Measurements from ENCODE around the gene RTL10. TPM values are rescaled to one million over a fixed set of nuclear protein-coding genes. Genes with fewer than 3 reads are reported as not detected.
"Not testable (repeated sequence)": the region's sequence is repeated elsewhere in the genome, so short reads cannot be mapped to it uniquely, and the experiment has no call there.

Gene RTL10
- total RNA-seq, 1 experiment from 2014 or later, result 24.4 TPM

DNA sequence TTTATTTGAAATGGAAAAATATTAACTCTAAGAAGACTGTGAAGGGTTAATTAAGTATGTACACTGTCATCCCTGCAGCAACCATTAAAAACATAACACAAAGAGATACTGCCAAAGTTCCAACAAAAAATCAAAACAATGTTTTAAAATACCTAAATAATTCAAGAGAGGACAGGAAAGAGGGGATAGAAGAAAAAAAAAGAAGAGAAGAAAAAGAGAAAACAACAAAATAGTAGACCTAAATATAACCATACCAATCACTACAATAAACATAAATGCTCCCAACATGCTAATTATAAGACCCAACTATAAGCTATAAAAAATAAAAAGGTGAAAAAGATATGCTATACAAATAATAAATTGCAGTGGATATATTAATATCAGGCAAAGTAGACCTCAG lies 20.1 kb downstream of the RTL10 start:
- H3K4me2 ChIP-seq (ENCODE audit: insufficient read depth, insufficient read length, low read length), result no peak overlapping the region
- no peak overlapping the region for H2AFZ ChIP-seq (ENCODE audit: low read length)
- H4K20me1 ChIP-seq (ENCODE audit: control insufficient read depth, insufficient read depth, insufficient read length), result no peaks in the 10 kb centered on the region
- Mint-ChIP-seq H3K4me1 (no peaks in the 10 kb centered on the region), H3K9me3 (no peaks in the 10 kb centered on the region), H3K27me3 (ENCODE audit: low read depth) (no peaks in the 10 kb centered on the region), H3K4me3 (no peak overlapping the region), H3K27ac (no peak overlapping the region), H3K36me3 (ENCODE audit: insufficient read depth in 1 of 3, low read depth in 3 of 3) (no peaks in the 10 kb centered on the region)
- H3K9me3 ChIP-seq (ENCODE audit: control insufficient read depth, low read depth, low read length), result no peaks in the 10 kb centered on the region
- H4K5ac ChIP-seq (ENCODE audit: insufficient read length, low read depth, low read length), result no peak overlapping the region
- H4K8ac ChIP-seq (replicated peaks; ENCODE audit: insufficient read length, low read depth, low read length), result no peak overlapping the region
- H3K27me3 ChIP-seq (ENCODE audit: insufficient read depth, low read length), result no peaks in the 10 kb centered on the region
- no peaks in the 10 kb centered on the region for H3K79me1 ChIP-seq (ENCODE audit: insufficient read depth, low read depth, low read length, poor library complexity, severe bottlenecking)
- no peak overlapping the region for H3K27ac ChIP-seq (ENCODE audit: insufficient read length, low read depth, low read length)
- no peak for DNase-seq
- H3T11ph ChIP-seq (ENCODE audit: low read length), result no peak overlapping the region
- no peak overlapping the region for H3K56ac ChIP-seq (ENCODE audit: insufficient read length, low read depth, low read length)
- no peaks in the 10 kb centered on the region for H3K23me2 ChIP-seq (ENCODE audit: insufficient read length, low read depth, low read length, poor library complexity, severe bottlenecking)
- no peaks in the 10 kb centered on the region for H3K4me1 ChIP-seq (ENCODE audit: insufficient read depth, low read length)
- no peak overlapping the region for H2BK20ac ChIP-seq (ENCODE audit: low read depth, low read length, poor library complexity, severe bottlenecking)
- TF ChIP-seq CTCF (conservative IDR thresholded peaks at IDR 0.05), result no peak
- H3K9ac ChIP-seq (ENCODE audit: extremely low read depth, insufficient read length, low read length), result no peak overlapping the region
- no peak overlapping the region for H3K14ac ChIP-seq (ENCODE audit: insufficient read depth, low read length)
- H2BK15ac ChIP-seq (ENCODE audit: low read depth, low read length), result no peak overlapping the region
- no peak overlapping the region for H2AK5ac ChIP-seq (ENCODE audit: insufficient read length, low read length)
- H4K91ac ChIP-seq (ENCODE audit: insufficient read length, low read depth, low read length), result no peak overlapping the region
- no peak overlapping the region for H2BK12ac ChIP-seq (ENCODE audit: insufficient read length, low read depth, low read length)
- H3K18ac ChIP-seq (ENCODE audit: insufficient read length, low read depth, low read length), result no peak overlapping the region
- H3K23ac ChIP-seq (ENCODE audit: insufficient read length, low read depth, low read length), result no peak overlapping the region
- H3K4ac ChIP-seq (ENCODE audit: low read depth, low read length), result no peak overlapping the region
- H2BK5ac ChIP-seq (ENCODE audit: insufficient read length, low read length), result no peak overlapping the region
- no peak overlapping the region for H2BK120ac ChIP-seq (ENCODE audit: low read depth, low read length, poor library complexity, severe bottlenecking)
- no peaks in the 10 kb centered on the region for H3K79me2 ChIP-seq (ENCODE audit: insufficient read depth, low read length)

GRCh38 chr22:19833327-19833726 lies 21.3 kb downstream of the RTL10 start:
- not testable (repeated sequence) for H2AFZ ChIP-seq (ENCODE audit: low read length); H2AK5ac ChIP-seq (ENCODE audit: insufficient read length, low read length); H3K4me3 Mint-ChIP-seq; H3K9me3 Mint-ChIP-seq; H4K91ac ChIP-seq (ENCODE audit: insufficient read length, low read depth, low read length); H3K4me1 Mint-ChIP-seq; H2BK5ac ChIP-seq (ENCODE audit: insufficient read length, low read length); H3K27ac Mint-ChIP-seq; H3K23ac ChIP-seq (ENCODE audit: insufficient read length, low read depth, low read length); H3K14ac ChIP-seq (ENCODE audit: insufficient read depth, low read length); H3K4me2 ChIP-seq (ENCODE audit: insufficient read depth, insufficient read length, low read length); H2BK20ac ChIP-seq (ENCODE audit: low read depth, low read length, poor library complexity, severe bottlenecking); H3K27me3 ChIP-seq (ENCODE audit: insufficient read depth, low read length); H2BK15ac ChIP-seq (ENCODE audit: low read depth, low read length); H4K8ac ChIP-seq (replicated peaks; ENCODE audit: insufficient read length, low read depth, low read length); H4K5ac ChIP-seq (ENCODE audit: insufficient read length, low read depth, low read length); H3K79me2 ChIP-seq (ENCODE audit: insufficient read depth, low read length); H3K9me3 ChIP-seq (ENCODE audit: control insufficient read depth, low read depth, low read length); H3K9ac ChIP-seq (ENCODE audit: extremely low read depth, insufficient read length, low read length); DNase-seq; H3K27ac ChIP-seq (ENCODE audit: insufficient read length, low read depth, low read length); H3K18ac ChIP-seq (ENCODE audit: insufficient read length, low read depth, low read length); H3K56ac ChIP-seq (ENCODE audit: insufficient read length, low read depth, low read length); H2BK12ac ChIP-seq (ENCODE audit: insufficient read length, low read depth, low read length); H3K79me1 ChIP-seq (ENCODE audit: insufficient read depth, low read depth, low read length, poor library complexity, severe bottlenecking); H3K4ac ChIP-seq (ENCODE audit: low read depth, low read length); H3K4me1 ChIP-seq (ENCODE audit: insufficient read depth, low read length); H3T11ph ChIP-seq (ENCODE audit: low read length); H3K27me3 Mint-ChIP-seq (ENCODE audit: low read depth); H2BK120ac ChIP-seq (ENCODE audit: low read depth, low read length, poor library complexity, severe bottlenecking); H4K20me1 ChIP-seq (ENCODE audit: control insufficient read depth, insufficient read depth, insufficient read length); H3K23me2 ChIP-seq (ENCODE audit: insufficient read length, low read depth, low read length, poor library complexity, severe bottlenecking); H3K36me3 Mint-ChIP-seq (ENCODE audit: insufficient read depth in 1 of 3, low read depth in 3 of 3)
- WGBS (ENCODE audit: extremely low coverage, insufficient read length, low lambda C conversion rate), result no CpG with 5 or more reads among the region's 9 CpGs

Measured in H9 (cell line).